HG03135 (cell line): ENCODE data around the gene UBE2A.

Source experiments
- ATAC-seq: cut with Tn5 transposase; IDR thresholded peaks from one replicate; pipeline ENCODE4 v1.9.1; 2021; ENCODE audit warnings: mild to moderate bottlenecking, moderate library complexity; ENCODE audit not compliant: unreplicated experiment

The UBE2A gene

DNA sequence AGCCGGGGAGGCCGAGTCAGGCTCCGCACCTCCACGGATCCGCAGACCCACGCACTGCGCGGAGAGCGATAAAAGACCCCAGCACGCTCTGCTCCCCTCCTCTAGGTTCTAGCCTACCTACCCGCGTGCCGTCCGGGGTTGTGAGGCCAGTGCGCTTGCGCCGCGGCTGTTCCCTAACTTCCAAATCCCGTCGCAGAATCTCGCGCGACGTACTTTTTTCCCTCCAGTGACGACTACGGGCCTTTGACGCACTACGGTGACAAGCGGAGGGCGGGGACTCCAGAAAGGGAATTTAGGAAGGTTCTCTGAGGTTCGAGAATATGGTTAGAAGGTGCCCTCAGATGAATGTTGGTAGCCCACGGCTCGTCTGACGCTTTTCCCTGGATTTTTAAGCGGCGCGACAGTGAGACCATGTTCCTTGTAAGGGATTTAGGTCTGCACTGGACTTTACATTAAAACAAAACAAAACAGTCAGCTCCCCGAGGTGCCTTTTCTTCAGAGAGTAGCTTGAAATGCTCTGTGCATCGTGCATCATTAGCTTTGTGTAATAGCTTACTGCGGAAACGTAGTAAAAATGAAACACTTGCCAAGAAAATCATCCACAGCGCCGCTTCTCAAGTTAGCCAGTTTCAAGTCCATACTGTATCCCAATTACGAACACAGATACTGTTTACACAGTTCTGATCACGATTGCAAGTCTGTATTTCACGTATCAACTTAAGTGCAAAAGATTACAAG is 32.1 kb downstream of the UBE2A start, which contains the start of gene NKRF:
NKRF (minus strand) TSS at position 145 of the 738 bp plus-strand sequence.
- peak; percentile 83 for ATAC-seq

DNA sequence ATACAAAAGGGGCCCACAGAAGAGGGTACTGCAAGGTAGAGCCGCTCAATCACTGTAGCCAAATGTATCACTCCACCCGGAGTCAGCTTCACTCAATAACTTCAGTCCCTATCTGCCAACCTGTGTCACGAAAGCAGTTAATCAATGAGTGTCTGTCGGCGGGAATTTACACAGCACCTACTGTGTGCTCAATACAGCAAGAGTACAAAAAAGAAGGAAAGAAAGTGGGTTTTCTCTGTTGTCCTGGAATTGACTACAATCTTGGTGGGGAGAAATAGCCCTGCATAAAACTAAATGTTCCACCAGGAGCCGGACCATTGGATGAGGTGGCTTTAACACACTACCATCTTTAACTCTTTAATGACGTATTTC is 32.6 kb downstream of the UBE2A start:
- ATAC-seq, result no peak

DNA sequence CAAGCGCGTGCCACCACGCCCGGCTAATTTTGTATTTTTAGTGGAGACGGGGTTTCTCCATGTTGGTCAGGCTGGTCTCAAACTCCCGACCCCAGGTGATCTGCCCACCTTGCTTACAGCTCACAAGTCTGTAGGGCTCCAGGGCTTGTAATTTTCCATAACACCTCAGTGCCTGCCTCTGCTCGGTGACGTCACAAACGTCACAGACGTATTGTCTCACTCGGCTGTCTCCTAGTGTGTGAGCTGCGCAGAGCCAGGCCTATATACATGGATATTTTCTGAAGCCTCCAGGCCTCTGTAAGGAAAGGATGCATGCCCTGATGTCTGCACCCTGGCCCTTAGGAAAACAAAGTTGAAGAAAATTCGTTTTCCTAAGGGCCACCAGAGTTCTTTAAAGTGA is 40.4 kb downstream of the UBE2A start:
- no peak for ATAC-seq

DNA sequence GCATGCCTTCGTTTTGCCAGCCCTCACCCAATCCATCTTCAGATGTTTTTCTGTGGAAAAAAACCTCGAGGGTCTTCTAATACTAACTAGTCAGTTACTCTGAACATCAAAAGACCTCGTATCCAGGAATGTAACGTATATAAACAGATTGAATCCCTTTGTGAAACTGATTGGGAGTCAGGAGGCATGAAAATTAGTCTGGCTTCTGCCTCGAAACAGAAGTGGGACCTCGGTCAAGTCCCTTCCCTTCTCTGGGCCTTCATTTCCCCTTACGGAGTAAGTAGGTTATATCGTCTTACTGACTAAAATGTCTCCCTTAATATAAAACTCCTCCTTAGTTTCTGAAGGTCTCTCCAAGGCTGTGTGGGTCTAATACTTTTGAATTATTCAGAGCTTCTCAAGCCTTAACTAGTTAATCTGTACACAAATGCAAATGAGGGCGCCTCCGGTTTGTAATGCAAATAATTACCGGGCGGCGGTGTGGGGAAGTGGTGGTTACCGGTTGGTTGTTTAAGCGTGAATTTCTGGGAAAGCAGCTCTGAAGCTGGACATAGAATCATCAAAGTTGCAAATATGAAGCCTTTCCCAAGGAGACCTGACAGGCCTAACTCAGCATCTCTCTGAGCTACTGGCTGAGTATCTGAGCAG is 43.3 kb downstream of the UBE2A start:
- peak; percentile 64 for ATAC-seq

DNA sequence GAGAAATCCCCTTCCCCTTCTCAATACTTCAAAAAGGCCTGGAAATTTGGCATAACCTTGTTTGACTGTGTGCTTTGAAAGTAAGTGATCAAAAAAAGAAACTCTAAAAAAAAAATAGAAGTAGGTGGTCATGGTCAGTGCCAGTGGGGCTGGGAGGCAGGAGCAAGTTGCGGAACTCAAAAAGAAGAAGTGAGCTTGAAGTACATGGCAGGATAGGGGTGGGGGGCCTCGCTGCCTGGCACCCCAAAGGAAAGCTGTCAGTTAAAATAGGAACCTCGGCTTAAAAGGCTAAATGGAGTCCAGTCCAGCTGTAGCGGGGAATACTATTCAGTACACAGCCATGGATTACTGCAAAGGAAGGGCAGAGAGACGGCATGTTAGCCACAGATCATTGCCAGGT is 44.1 kb downstream of the UBE2A start:
- peak; percentile 34 for ATAC-seq

DNA sequence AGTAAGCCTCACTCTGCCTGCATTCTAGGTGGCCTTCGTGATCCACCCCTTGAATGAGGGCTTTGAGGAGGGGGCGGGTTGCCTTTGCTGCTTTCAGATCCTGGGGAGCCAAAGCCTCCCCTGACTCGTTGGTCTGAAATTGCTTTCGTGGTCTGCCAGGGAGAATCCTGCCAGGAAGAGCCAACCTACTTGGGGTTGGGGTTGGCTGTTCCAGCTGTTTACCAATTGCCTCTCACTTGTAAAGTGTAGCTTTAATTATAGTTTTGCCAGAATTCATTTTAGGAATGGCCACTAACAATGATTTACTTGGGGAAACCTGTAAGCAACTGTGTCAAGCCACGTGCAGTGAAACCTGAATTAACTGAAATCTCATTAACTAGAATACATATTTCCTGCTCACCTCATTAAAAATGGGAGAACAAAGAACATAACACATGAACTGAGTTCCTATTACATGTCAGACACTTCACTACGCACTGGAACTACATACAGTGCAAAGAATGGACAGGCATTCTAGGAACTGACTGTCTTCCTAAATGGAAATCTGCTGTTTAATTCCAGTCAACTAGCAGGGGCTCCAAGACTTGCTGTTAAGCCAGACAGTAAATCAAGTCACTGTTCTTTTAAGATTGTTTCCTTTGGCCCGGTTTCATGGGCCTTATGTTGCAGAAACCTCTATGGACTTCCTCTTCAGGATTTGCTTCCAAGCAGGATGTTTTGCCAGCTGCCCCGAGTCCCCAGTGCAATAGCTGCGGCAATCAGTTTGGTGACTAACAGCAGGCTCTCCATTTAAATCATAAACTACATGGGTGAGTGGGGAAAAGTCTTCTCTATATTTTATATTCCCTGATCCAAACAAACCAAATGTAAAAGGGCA is 48.2 kb downstream of the UBE2A start:
- no peak for ATAC-seq

DNA sequence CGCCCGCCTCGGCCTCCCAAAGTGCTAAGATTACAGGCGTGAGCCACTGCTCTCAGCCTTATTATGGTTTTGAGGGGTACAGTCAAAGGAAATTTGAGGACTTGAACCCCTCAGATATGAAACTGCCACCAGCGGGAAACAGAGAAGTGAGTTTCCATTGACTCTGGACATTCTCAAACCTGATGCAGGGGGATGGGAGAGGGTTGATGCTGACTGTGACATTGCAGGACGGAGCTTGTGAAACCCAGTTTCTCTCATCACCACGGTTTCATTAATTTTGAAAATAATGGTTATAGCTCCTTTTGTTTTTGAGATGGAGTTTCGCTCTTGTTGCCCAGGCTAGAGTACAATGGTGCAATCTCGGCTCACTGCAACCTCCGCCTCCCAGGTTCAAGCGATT is 50.1 kb downstream of the UBE2A start:
- no peak for ATAC-seq

DNA sequence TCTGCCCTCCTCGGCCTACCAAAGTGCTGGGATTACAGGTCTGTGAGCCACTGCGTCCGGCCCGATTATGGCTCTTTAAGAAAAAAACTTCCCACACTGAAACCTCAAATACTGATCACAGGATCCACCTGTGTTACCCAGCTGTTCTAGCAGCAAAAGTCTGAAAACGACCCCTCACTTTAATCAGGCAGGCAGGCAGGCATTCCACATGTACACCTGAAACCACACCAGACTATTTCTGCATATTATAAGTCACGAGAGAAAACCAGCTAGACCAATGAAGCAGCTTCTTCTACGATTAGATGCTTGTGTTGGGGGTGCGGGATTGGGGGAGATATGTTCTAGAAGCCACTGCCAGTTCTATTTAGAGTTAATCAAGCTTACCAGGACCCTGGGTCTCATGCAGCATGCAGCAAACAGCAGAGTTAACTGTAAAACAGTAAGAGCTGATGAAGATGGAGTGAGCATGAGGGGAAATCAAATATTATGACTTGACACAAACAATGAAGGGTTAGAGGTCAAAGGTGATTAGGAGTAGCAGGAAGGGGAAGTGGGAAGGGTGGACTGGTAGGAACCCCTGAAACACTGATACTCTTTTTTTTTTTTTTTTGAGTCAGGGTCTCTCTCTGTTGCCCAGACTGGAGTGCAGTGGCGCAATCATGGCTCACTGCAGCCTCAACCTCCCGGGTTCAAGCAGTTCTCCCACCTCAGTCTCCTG is 50.7 kb downstream of the UBE2A start:
- no peak for ATAC-seq

DNA sequence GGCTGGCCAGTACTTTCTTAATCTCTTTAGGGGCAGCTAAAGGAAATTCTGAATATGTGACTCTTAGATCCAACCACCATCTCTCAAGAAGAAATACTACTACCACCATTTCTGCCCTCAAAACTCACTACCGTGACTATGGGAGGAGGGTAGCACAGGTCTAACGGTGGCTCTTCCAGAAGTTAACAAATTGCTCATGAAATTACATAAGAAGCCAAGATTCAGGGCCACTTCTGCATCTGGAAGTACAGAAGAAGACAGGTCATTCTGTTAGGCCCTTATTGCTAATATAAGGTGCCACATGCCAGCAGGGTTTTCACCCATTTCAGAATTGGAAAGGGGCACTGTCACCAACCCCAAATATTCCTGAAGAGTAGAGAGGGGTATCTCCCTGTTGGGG is 51.5 kb downstream of the UBE2A start:
- no peak for ATAC-seq
